ENCODE results near the gene FHAD1. TPM values are rescaled to one million over a fixed set of nuclear protein-coding genes. Genes with fewer than 3 reads are reported as not detected.

The FHAD1 gene
- total RNA-seq, 4 donors from 2014 or later = not detected

GRCh38 chr1:15212216-15212953, 34.6 kb upstream of the FHAD1 start:
- TF ChIP-seq CTCF (IDR thresholded peaks at IDR 0.05 in 4 of 5, conservative IDR thresholded peaks at IDR 0.05 in 1 of 5) (no peak), POLR2A (IDR thresholded peaks at IDR 0.05) (no peak)
- no peak overlapping the region for H3K27ac ChIP-seq
- intact Hi-C loops (cut with DNase I; ENCODE audit: low total_unique reads) = no loop called here
- no peaks in the 10 kb centered on the region for H3K9me3 ChIP-seq
- in situ Hi-C loops (cut with MboI; ENCODE audit: low sequenced_read_pairs in 4 of 4) = no loop called here
- H3K36me3 ChIP-seq = no peaks in the 10 kb centered on the region
- no peak for DNase-seq
- H3K4me3 ChIP-seq = no peak overlapping the region
- no peaks in the 10 kb centered on the region for H3K27me3 ChIP-seq
- H3K4me1 ChIP-seq = peaks cover 0 to 4% of the 10 kb centered on the region in 2 donors
- ATAC-seq = no peak

GRCh38 chr1:15212954-15213291, 34.1 kb upstream of the FHAD1 start:
- Histone ChIP-seq H3K4me1 (peaks cover 0 to 4% of the 10 kb centered on the region in 2 donors), H3K9me3 (no peaks in the 10 kb centered on the region), H3K36me3 (no peaks in the 10 kb centered on the region), H3K27ac (no peak overlapping the region), H3K4me3 (no peak overlapping the region), H3K27me3 (no peaks in the 10 kb centered on the region)
- in situ Hi-C loops (cut with MboI; ENCODE audit: low sequenced_read_pairs in 4 of 4) (no loop called here), intact Hi-C loops (cut with DNase I; ENCODE audit: low total_unique reads) (no loop called here)
- DNase-seq (no peak), ATAC-seq (no peak)
- no peak for TF ChIP-seq POLR2A (IDR thresholded peaks at IDR 0.05)
- no peak for TF ChIP-seq CTCF (IDR thresholded peaks at IDR 0.05 in 4 of 5, conservative IDR thresholded peaks at IDR 0.05 in 1 of 5)

- intact Hi-C loops (cut with DNase I; ENCODE audit: low total_unique reads) (no loop called here), in situ Hi-C loops (cut with MboI; ENCODE audit: low sequenced_read_pairs in 4 of 4) (no loop called here)
- H3K27me3 ChIP-seq = no peaks in the 10 kb centered on the region
- H3K27ac ChIP-seq = no peak overlapping the region
- H3K4me1 ChIP-seq = peaks cover 0 to 4% of the 10 kb centered on the region in 2 donors
- ATAC-seq (no peak), DNase-seq (no peak)
- no peaks in the 10 kb centered on the region for H3K9me3 ChIP-seq
- TF ChIP-seq CTCF (IDR thresholded peaks at IDR 0.05 in 4 of 5, conservative IDR thresholded peaks at IDR 0.05 in 1 of 5) (no peak), POLR2A (IDR thresholded peaks at IDR 0.05) (no peak)
- no peaks in the 10 kb centered on the region for H3K36me3 ChIP-seq
- H3K4me3 ChIP-seq = no peak overlapping the region
Measured at GRCh38 chr1:15213341-15213821, 33.6 kb upstream of the FHAD1 start.

GRCh38 chr1:15214527-15214926, 32.5 kb upstream of the FHAD1 start:
- Histone ChIP-seq H3K27me3 (no peaks in the 10 kb centered on the region), H3K4me3 (no peak overlapping the region), H3K27ac (peak overlapping the region in 2 of 4 donors; percentile 20 to 50), H3K36me3 (no peaks in the 10 kb centered on the region), H3K9me3 (no peaks in the 10 kb centered on the region), H3K4me1 (peaks cover 0 to 4% of the 10 kb centered on the region in 2 donors)
- DNase-seq (no peak), ATAC-seq (no peak)
- TF ChIP-seq CTCF (IDR thresholded peaks at IDR 0.05 in 4 of 5, conservative IDR thresholded peaks at IDR 0.05 in 1 of 5) (no peak), POLR2A (IDR thresholded peaks at IDR 0.05) (no peak)
- in situ Hi-C loops (cut with MboI; ENCODE audit: low sequenced_read_pairs in 4 of 4) (no loop called here), intact Hi-C loops (cut with DNase I; ENCODE audit: low total_unique reads) (no loop called here)
